HL-60/S4 treated with phorbol 12-myristate 13-acetate at 8.2 ng/mL for 4 days and 3 days (cell line): ENCODE results near the gene QSOX2.

ENCODE experiments used
- in situ Hi-C: fragments of 300-500 bp; cut with MboI; formaldehyde crosslinking; loops from 2 replicates; pipeline ENCODE4 v1.15.0; 2022; ENCODE audit warnings: low sequenced_read_pairs

Gene QSOX2

GRCh38 chr9:136193127-136193890 lies 52.3 kb downstream of the QSOX2 start:
- in situ Hi-C loops, result no loop called here

DNA sequence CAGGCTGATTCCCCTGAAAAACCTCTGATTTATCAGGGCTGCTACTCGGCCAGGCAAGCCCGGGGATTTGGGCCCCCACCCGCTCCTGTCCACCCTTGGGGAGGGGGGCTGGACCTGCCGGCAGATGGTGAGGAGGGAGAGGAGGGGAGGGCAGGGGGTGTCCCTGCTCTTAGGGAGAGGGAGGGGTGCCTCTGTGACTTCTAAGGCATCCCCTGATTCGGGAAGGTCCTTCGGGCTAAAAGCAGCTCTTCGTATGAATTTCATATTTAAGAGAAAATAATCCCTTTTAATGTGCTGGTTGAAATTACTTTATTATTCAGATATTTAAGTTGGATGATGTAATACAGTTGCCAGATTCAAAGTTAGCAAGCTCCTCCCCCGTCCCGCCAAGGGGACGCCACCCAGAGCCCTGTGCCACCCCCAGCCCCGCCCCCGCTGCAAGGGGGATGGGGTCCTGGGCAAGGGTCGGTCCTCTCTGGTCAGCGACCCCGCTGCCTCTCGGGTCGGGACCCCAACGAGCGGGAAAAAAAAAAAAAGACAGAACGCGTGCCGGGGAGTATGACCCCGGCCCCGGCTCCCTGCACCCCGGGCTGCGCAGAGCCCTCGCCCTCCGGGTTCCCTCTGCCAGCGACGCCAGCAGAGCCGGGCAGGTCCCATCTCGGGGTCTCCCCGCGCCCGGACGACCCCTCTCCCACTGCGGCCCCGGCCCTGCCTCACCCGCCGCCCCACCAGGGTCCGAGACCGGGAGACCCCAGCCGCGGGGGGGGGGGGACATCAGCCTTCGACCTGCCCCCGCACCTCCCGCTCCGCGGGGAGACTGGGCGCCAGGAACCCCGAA lies 53.1 kb downstream of the QSOX2 start:
- in situ Hi-C loops, result no loop called here

- in situ Hi-C loops, result no loop called here
These were observed 53.7 kb downstream of the QSOX2 start for GRCh38 chr9:136191960-136192286.

DNA sequence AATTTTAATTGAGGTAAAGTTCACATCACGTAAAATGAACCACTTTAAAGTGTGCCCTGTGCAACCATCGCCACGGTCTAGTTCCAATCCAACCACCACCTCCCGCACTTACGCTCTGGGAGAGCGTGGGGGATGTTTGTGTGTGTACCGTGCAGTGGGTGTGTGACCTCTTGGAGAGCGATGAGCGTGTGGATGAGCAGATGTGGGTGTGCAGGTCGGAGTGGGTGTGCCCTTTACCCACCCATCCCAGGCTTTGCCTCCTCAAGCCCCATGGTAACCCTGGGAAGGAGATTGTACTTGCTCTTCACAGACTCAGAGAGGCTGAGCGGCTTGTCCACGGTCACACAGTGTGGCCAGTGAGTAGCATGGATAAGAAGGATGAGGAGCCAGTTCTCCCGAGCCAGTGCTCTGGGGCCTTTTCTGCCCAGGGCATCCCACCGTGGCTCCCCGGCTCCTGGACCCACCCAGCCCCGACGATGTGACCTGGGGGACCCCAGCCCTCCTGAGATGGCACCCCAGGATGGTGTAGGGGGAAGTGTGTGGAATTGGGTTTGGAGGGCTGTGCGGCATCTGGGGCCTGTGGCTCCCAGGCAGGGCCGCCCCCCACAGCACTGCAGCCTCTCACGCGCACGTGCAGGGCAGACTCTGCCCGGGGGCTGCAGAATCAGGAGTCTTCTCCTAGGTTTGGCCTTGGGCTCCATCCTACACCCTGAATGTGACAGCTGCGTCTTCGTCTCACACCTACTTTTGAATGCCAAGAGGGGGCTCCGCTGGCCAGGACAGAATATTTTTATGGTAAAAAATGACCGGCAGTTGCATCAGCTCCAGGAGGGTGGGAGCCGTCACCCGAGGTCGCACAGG lies 54.3 kb downstream of the QSOX2 start:
- in situ Hi-C loops, result no loop called here

DNA sequence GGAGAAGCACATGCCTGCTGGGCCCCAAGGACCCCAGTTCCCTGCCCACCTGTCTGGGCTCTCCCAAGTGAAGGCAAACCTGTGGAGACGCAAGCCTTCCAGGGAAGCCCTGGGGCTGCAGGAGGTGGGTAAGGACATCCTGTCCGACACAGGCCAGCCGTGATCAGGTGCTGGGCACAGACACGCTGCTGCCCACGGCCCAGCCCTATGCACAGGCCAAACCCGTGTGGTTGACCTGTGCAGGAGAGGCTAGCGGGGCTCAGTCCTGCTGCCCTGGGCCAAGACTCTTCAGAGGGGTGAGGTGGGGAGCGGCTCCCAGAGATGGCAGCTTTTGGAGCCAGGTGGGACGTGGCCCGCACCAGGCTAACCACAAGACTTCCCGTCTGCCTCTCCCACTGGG lies 55.0 kb downstream of the QSOX2 start:
- in situ Hi-C loops, result no loop called here

DNA sequence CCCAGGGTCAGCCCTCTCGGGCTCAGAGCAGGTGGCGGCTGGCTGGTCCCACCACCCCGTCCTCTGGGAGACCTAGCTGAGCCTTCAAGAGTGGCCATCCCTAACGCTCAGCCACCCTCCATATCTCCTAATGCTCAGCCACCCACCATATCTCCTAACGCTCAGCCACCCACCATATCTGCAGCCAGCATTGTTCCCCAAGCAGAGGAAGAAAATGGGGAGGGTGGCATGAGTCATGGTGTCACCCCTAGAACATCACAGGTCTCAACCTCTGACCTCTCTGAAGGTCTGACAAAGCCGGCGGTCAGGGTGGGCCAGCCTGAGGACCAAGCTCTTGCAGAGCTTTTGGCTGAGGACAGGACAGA lies 55.4 kb downstream of the QSOX2 start:
- in situ Hi-C loops, result no loop called here

GRCh38 chr9:136189394-136190236 lies 56.0 kb downstream of the QSOX2 start:
- in situ Hi-C loops, result no loop called here

GRCh38 chr9:136187683-136188586 lies 57.7 kb downstream of the QSOX2 start:
- in situ Hi-C loops, result no loop called here

DNA sequence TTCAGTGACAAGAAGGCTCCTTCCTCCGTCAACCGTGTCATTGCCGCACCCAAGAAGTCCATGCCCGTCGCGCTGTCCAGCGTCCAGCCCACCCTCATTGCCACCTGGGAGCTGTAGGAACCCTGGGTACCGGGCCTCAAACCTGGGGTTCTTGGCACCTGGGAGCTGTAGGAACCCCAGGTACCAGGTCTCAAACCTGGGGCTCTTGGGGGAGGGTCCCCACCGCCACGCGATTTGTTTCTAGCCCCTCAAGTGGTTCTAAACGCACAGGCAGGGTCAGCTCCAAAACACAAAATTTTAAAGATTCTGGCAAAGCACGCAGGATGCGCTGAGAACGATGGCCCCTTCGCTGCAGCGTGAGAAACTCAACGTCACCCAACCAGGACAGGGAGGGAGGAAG lies 58.4 kb downstream of the QSOX2 start:
- in situ Hi-C loops, result no loop called here

DNA sequence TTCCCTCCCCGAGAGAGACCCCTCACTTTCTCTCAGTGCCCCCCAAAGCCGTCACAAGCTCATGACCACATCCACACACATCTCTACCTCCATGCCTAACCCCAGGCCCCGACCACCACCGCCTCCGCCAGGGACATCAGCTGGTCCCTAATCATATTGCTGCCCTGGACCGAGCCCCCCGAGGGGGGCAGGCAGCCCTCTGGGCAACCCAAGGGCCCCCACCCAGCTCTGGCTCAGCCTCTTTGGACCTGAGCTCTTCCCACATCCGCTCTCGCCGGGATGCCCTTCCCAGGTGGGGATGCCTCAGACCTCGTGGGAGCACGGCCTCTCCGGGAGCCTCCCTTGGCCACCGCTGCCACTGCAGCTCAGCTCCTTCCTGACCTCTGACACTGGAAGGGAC lies 59.2 kb downstream of the QSOX2 start:
- in situ Hi-C loops, result no loop called here

GRCh38 chr9:136185596-136186366 lies 59.8 kb downstream of the QSOX2 start:
- in situ Hi-C loops, result no loop called here

GRCh38 chr9:136185066-136185465 lies 60.5 kb downstream of the QSOX2 start:
- in situ Hi-C loops, result no loop called here

GRCh38 chr9:136182850-136183422 lies 62.7 kb downstream of the QSOX2 start:
- in situ Hi-C loops, result no loop called here

- in situ Hi-C loops, result no loop called here
These were observed 63.2 kb downstream of the QSOX2 start for GRCh38 chr9:136182420-136182787.

- in situ Hi-C loops, result no loop called here
These were observed 63.7 kb downstream of the QSOX2 start for GRCh38 chr9:136181784-136182419.

DNA sequence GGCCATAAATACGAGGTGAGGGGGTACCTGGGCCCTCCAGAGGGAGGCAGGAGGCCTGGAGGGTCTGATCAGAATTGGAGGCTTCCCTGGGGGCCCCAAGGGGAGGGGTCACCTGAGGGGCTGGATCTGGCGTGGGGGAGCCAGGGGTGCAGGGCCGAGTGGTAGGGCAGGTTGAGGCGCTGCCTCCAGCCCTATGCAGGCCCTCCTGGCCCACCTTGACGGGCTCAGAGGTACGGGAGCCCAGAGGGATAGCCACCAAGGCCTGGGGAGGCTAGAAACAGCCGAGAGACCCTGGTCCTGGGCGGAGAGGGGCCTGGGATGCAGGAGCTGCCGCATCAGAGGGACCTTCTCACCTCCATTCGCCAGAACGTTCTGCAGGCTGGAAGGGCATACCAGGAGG lies 65.0 kb downstream of the QSOX2 start:
- in situ Hi-C loops, result no loop called here

DNA sequence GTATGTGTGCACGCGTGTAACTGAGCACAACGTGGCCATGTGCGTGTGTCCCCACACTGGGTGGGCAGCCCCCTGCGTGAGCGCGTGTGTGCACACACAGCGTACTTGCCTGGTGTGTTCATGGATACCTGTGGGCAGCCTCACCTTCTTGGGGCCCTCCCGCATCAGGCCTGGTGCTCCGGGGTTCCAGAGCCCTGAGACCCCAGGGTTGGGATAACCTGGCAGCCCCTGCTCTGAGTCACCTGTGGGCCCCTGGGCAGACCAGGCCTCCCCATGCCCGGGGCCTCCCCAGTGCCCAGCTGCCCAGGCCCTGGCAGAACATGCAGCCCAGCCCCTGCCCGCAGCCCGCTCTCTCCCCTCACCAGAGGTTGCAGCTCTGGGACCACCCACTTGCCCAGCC lies 65.9 kb downstream of the QSOX2 start:
- in situ Hi-C loops, result no loop called here

GRCh38 chr9:136179101-136179616 lies 66.5 kb downstream of the QSOX2 start:
- in situ Hi-C loops, result no loop called here
